Suprapubic skin (tissue), 3 donors: ENCODE measurements around the gene GALNT9.

Source experiments
- CTCF ChIP-seq, 2 donors: fragments of 200-600 bp in 1 of 2; fragments of 450-650 bp in 1 of 2; sonication (generic) in 1 of 2; IDR thresholded peaks; one replicate each; pipeline ENCODE4 v1.5.1; 2016 to 2019; ENCODE audit warnings: antibody characterized with exemption in 2 of 2, mild to moderate bottlenecking in 1 of 2, moderate library complexity in 1 of 2
- POLR2A ChIP-seq, 2 donors: fragments of 450-650 bp; IDR thresholded peaks; one replicate each; pipeline ENCODE4 v1.6.1; 2017; ENCODE audit warnings: antibody characterized with exemption in 2 of 2, mild to moderate bottlenecking in 2 of 2, moderate library complexity in 2 of 2

GRCh38 chr12:132309596-132310086 is 19.7 kb downstream of the GALNT9 start:
- TF ChIP-seq CTCF (IDR thresholded peaks at IDR 0.05) (no peak), POLR2A (IDR thresholded peaks at IDR 0.05) (no peak)
